ENCODE results near the gene RPP14.

The RPP14 gene

DNA sequence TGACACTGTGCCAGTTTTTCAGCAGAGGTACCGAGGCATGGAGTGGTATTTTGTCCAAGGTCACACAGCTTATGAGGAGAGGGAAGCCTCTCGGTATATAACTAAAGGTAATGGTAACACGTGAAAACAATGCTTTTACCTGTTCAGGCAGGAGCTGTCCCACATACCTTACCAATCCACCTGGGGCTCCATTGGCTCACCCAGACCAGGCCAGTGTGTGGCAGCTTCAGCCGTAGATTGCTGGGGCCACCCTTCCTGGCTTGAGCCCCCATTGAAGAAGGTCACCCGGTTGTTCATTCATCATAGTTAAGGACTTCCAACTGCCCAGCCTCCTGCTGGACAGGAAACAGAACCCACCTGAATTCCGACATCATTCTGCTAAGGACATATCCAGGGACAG lies 9.2 kb upstream of the RPP14 start:
- H3K27ac ChIP-seq = no peak overlapping the region
- no peaks in the 10 kb centered on the region for H3K79me2 ChIP-seq (ENCODE audit: insufficient read depth, low read depth)
- H3K27me3 ChIP-seq (ENCODE audit: insufficient read depth, low read depth) = no peaks in the 10 kb centered on the region
- no peak overlapping the region for H3K4me2 ChIP-seq
- H3K9ac ChIP-seq = no peak overlapping the region
- no peaks in the 10 kb centered on the region for H3K4me1 ChIP-seq (ENCODE audit: low read depth, poor library complexity, severe bottlenecking)
- H2AFZ ChIP-seq (ENCODE audit: low read depth) = no peak overlapping the region
- H4K20me1 ChIP-seq (ENCODE audit: insufficient read depth) = no peaks in the 10 kb centered on the region
- TF ChIP-seq, protein P1, sequence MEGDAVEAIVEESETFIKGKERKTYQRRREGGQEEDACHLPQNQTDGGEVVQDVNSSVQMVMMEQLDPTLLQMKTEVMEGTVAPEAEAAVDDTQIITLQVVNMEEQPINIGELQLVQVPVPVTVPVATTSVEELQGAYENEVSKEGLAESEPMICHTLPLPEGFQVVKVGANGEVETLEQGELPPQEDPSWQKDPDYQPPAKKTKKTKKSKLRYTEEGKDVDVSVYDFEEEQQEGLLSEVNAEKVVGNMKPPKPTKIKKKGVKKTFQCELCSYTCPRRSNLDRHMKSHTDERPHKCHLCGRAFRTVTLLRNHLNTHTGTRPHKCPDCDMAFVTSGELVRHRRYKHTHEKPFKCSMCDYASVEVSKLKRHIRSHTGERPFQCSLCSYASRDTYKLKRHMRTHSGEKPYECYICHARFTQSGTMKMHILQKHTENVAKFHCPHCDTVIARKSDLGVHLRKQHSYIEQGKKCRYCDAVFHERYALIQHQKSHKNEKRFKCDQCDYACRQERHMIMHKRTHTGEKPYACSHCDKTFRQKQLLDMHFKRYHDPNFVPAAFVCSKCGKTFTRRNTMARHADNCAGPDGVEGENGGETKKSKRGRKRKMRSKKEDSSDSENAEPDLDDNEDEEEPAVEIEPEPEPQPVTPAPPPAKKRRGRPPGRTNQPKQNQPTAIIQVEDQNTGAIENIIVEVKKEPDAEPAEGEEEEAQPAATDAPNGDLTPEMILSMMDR (conservative IDR thresholded peaks at IDR 0.05; ENCODE audit: low read depth, low read length) = no peak
- no peak overlapping the region for H3K4me3 ChIP-seq (IDR thresholded peaks at IDR 0.05; ENCODE audit: insufficient read depth, low read depth, low read length)
- no peaks in the 10 kb centered on the region for H3K36me3 ChIP-seq (ENCODE audit: insufficient read depth)

DNA sequence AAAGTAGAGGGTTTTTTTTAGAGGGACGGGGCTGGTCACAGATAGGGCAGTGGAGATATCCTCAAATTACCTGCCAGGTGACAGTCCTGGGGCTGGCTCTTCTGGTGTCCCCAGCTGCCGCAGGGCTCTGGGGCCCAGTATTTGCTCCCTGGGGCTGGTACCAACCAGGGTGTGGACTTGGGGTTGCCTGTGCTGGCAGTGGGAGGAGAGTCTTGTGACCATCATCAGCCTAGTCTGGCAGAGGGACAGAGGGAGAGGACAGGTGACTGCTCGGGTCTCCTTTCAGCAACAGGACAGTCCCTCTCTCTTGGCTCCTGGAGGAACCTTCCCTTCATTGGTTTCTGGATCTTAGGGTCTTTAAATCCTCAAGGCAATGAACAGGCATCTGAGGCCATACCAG lies 7.9 kb upstream of the RPP14 start:
- no peak overlapping the region for H2AFZ ChIP-seq (ENCODE audit: low read depth)
- no peak overlapping the region for H3K4me3 ChIP-seq (IDR thresholded peaks at IDR 0.05; ENCODE audit: insufficient read depth, low read depth, low read length)
- TF ChIP-seq, protein P1 (conservative IDR thresholded peaks at IDR 0.05; ENCODE audit: low read depth, low read length) = no peak
- H3K9ac ChIP-seq = no peak overlapping the region
- no peak overlapping the region for H3K27ac ChIP-seq
- H3K27me3 ChIP-seq (ENCODE audit: insufficient read depth, low read depth) = no peaks in the 10 kb centered on the region
- H3K36me3 ChIP-seq (ENCODE audit: insufficient read depth) = no peaks in the 10 kb centered on the region
- no peak overlapping the region for H3K4me2 ChIP-seq
- no peaks in the 10 kb centered on the region for H3K79me2 ChIP-seq (ENCODE audit: insufficient read depth, low read depth)
- H3K4me1 ChIP-seq (ENCODE audit: low read depth, poor library complexity, severe bottlenecking) = no peaks in the 10 kb centered on the region
- no peaks in the 10 kb centered on the region for H4K20me1 ChIP-seq (ENCODE audit: insufficient read depth)

DNA sequence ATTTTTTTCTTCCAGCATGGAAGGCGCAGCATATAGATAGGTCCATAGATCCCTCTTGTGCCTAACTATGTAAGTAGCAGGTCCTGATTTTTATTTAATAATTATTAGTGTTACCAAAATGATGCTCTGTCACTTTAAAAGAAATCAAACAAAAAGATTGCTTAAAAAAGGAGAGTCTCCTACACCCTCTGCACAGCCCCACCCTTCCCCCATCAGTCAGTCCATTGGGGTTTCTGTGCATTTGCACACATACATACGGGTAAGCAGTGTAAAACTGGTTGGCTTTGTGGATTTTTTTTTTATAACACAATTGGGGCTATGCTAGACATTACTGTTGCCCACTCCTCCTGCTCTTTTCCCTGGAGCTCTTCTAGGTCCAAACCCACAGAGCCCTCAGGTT lies 7.0 kb upstream of the RPP14 start:
- Histone ChIP-seq H3K27me3 (ENCODE audit: insufficient read depth, low read depth) (no peaks in the 10 kb centered on the region), H4K20me1 (ENCODE audit: insufficient read depth) (no peaks in the 10 kb centered on the region), H3K4me3 (IDR thresholded peaks at IDR 0.05; ENCODE audit: insufficient read depth, low read depth, low read length) (no peak overlapping the region), H3K79me2 (ENCODE audit: insufficient read depth, low read depth) (no peaks in the 10 kb centered on the region), H3K9ac (no peak overlapping the region), H3K4me1 (ENCODE audit: low read depth, poor library complexity, severe bottlenecking) (no peaks in the 10 kb centered on the region), H2AFZ (ENCODE audit: low read depth) (no peak overlapping the region), H3K27ac (no peak overlapping the region), H3K4me2 (no peak overlapping the region), H3K36me3 (ENCODE audit: insufficient read depth) (no peaks in the 10 kb centered on the region)
- TF ChIP-seq, protein P1 (conservative IDR thresholded peaks at IDR 0.05; ENCODE audit: low read depth, low read length) = no peak

DNA sequence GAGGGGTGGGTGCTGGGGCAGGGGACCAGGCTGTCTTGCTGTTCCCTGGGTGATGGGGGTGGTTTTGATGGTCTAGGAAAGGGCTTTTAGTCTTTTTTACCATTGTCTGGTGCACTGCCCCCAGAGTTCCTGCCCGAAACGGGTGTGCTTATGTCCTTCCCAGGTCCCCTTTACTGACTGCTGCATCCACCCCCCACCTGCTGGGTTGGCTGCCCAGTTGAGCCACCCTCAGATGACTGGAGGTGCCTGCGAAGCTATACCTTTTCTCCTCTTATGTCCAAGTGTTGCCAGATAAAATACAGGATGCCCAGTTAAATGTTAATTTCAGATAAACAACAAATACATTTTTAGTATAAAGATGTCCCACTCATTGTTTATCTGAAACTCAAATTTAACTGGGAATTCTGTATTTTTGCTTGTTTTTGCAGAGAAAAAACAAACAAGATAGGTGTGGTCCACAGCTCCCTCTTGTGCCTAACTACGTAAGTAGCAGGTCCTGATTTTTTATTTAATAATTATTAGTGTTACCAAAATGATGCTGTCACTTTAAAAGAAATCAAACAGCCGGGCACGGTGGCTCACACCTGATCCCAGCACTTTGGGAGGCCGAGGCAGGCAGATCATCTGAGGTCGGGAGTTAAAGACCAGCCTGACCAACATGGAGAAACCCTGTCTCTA lies 6.1 kb upstream of the RPP14 start:
- no peaks in the 10 kb centered on the region for H3K4me1 ChIP-seq (ENCODE audit: low read depth, poor library complexity, severe bottlenecking)
- no peak overlapping the region for H3K4me2 ChIP-seq
- no peak overlapping the region for H3K9ac ChIP-seq
- no peaks in the 10 kb centered on the region for H3K27me3 ChIP-seq (ENCODE audit: insufficient read depth, low read depth)
- no peaks in the 10 kb centered on the region for H3K79me2 ChIP-seq (ENCODE audit: insufficient read depth, low read depth)
- no peaks in the 10 kb centered on the region for H4K20me1 ChIP-seq (ENCODE audit: insufficient read depth)
- H2AFZ ChIP-seq (ENCODE audit: low read depth) = no peak overlapping the region
- TF ChIP-seq, protein P1 (conservative IDR thresholded peaks at IDR 0.05; ENCODE audit: low read depth, low read length) = peak; percentile 54
- H3K27ac ChIP-seq = no peak overlapping the region
- H3K36me3 ChIP-seq (ENCODE audit: insufficient read depth) = no peaks in the 10 kb centered on the region
- no peak overlapping the region for H3K4me3 ChIP-seq (IDR thresholded peaks at IDR 0.05; ENCODE audit: insufficient read depth, low read depth, low read length)

All from KMS-11 (cell line).